Measurements from ENCODE around the gene APOM.

Gene APOM

DNA sequence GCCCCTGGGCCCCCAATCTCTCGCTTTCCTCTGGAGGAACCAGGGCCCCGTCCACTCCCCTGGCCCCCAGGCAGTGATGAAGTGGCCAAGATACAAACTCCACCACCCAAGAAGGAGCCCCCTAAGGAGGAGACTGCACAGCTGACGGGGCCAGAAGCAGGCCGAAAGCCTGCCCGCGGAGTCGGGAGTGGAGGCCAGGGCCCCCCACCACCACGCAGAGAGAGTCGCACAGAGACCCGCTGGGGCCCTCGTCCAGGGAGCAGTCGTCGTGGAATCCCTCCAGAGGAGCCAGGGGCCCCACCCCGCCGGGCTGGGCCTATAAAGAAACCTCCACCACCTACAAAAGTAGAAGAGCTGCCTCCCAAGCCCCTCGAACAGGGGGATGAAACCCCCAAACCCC is 24.5 kb upstream of the APOM start:
- no peak for DNase-seq (ENCODE audit: low read depth in 2 of 2)

DNA sequence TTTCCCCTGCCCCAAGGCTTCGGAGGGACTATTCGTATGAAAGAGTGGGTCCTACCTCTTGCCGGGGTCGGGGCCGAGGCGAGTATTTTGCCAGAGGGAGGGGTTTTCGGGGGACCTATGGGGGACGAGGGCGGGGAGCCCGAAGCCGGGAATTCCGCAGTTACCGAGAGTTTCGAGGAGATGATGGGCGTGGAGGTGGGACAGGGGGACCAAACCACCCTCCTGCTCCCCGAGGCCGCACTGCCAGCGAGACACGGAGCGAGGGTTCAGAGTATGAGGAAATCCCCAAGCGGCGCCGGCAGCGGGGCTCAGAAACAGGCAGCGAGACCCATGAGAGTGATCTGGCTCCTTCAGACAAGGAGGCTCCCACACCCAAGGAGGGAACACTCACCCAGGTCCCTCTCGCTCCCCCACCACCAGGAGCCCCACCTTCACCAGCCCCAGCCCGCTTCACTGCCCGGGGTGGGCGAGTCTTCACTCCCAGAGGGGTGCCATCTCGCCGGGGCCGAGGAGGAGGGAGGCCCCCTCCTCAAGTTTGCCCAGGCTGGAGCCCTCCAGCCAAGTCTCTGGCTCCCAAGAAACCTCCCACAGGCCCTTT is 23.9 kb upstream of the APOM start:
- DNase-seq (ENCODE audit: low read depth in 2 of 2) = no peak

DNA sequence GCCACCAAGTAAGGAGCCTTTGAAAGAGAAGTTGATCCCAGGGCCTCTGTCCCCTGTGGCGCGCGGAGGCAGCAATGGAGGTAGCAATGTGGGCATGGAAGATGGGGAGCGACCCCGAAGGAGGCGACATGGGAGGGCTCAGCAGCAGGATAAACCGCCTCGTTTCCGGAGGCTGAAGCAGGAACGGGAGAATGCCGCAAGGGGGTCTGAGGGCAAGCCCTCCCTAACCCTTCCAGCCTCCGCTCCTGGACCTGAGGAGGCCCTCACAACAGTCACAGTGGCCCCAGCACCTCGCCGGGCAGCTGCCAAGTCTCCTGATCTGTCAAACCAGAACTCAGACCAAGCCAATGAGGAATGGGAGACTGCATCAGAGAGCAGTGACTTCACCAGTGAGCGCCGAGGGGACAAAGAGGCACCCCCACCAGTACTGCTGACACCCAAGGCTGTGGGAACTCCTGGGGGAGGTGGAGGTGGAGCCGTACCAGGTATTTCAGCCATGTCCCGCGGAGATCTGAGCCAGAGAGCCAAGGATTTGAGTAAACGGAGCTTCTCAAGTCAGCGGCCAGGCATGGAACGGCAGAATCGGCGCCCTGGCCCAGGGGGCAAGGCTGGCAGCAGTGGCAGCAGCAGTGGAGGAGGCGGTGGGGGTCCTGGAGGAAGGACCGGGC is 23.3 kb upstream of the APOM start:
- no peak for DNase-seq (ENCODE audit: low read depth in 2 of 2)

DNA sequence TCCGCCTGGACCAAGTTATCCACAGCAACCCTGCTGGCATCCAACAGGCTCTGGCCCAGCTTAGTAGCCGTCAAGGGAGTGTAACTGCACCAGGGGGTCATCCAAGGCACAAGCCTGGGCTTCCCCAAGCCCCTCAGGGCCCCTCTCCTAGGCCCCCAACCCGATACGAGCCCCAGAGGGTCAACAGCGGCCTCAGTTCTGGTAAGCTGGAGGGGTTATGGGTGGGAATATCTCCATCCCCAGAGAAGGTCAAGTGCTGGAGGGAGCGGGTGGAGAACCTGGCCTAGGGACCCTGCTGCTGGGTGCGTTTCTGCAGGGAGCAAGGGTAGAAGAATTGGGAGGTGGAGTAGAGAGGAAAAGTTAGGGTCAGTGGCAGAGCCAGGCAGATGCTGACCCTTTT is 22.2 kb upstream of the APOM start:
- DNase-seq (ENCODE audit: low read depth in 2 of 2) = no peak

GRCh38 chr6:31634131-31634530 is 21.6 kb upstream of the APOM start:
- no peak for DNase-seq (ENCODE audit: low read depth in 2 of 2)

- DNase-seq (ENCODE audit: low read depth in 2 of 2) = no peak
Observed at GRCh38 chr6:31634969-31635575, 20.6 kb upstream of the APOM start.

GRCh38 chr6:31636698-31637596 is 18.7 kb upstream of the APOM start:
- no peak for DNase-seq (ENCODE audit: low read depth in 2 of 2)

DNA sequence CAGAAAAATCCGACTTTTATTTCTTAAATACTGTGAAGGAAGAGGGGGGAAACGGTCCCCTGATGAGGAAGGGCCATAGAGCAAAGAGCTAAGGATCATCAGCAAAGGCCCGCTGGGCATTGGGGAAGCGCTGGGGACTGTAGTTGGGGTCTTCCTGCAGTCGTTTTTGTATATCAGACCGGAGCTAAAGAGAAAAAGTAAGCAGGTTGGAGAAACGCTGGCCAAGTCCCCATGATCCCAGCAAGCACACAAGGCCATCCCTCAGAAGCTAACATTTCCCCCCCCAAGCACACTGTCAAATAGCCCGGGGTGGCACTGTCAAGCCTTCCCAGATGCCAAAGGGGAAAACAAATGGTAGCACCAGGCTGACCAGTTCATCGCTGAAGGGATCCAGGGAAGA is 16.7 kb upstream of the APOM start:
- DNase-seq (ENCODE audit: low read depth in 2 of 2) = no peak

DNA sequence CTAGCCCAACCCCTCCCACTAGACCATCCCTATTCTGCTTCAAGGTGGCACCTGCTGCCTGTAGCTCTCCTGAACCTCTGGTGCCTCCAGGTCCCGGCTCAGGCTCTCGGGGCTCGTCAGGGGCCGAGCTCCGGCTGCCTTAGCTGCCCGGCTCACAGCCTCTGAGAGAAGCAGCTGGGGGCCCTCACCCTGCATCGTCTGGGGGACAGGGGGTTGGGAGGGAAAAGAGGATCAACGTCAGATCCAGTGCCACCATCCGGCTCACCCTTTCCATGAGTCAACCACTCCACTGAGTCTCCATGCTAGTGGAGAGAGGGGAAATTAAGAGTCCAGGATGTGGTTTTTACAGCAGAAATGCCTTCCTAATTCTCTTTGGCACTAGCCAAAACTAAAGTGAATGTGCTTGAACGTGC is 16.2 kb upstream of the APOM start:
- DNase-seq (ENCODE audit: low read depth in 2 of 2) = no peak

- no peak for DNase-seq (ENCODE audit: low read depth in 2 of 2)
Observed at GRCh38 chr6:31640612-31641011, 15.1 kb upstream of the APOM start.

GRCh38 chr6:31641370-31641769 is 14.3 kb upstream of the APOM start:
- DNase-seq (ENCODE audit: low read depth in 2 of 2) = no peak

GRCh38 chr6:31642798-31643570 is 12.7 kb upstream of the APOM start:
- DNase-seq (ENCODE audit: low read depth in 2 of 2) = no peak

GRCh38 chr6:31643818-31644454 is 11.8 kb upstream of the APOM start:
- no peak for DNase-seq (ENCODE audit: low read depth in 2 of 2)

- no peak for DNase-seq (ENCODE audit: low read depth in 2 of 2)
Observed at GRCh38 chr6:31645325-31645724, 10.4 kb upstream of the APOM start.

- DNase-seq (ENCODE audit: low read depth in 2 of 2) = no peak
Observed at GRCh38 chr6:31651602-31652191, 4.0 kb upstream of the APOM start.

DNA sequence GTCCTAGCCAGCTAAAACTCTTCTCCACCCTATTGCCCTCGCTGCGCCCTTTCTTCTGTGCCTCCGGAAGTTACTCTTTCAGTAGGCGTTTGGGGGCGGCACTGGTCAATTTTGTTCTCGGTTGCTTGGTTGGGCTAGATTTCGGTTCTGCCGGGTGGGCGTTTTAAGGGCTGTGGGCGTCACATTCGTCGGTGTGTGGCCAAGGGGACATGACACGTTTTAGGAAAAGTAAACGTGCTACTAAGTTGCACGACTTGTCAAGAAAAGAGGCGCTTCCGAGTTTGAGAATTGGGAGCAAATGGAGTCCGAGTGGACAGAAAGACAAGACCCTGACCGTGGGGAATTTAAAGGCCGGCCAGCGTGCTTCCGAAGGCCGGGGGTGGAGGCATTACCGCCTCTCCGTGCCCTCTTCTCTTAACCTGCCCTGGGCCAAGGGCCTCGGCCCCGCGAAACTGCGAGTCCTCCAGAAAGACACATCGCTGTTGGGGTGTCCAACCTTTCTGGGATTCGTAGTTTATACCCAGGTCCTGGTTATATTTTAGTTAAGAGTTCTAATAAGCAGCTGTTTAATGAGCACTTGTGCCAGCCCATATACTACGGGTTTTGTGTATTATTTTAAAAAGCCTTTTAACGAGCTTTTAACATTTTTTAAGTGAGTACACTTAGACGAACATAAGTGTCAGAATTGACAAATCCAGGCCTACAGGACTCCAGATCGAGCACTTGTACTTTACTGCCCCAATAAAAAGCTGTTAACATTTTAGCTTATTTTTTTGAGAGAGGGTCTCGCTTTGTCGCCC is 2.6 kb upstream of the APOM start:
- DNase-seq (ENCODE audit: low read depth in 2 of 2) = no peak

DNA sequence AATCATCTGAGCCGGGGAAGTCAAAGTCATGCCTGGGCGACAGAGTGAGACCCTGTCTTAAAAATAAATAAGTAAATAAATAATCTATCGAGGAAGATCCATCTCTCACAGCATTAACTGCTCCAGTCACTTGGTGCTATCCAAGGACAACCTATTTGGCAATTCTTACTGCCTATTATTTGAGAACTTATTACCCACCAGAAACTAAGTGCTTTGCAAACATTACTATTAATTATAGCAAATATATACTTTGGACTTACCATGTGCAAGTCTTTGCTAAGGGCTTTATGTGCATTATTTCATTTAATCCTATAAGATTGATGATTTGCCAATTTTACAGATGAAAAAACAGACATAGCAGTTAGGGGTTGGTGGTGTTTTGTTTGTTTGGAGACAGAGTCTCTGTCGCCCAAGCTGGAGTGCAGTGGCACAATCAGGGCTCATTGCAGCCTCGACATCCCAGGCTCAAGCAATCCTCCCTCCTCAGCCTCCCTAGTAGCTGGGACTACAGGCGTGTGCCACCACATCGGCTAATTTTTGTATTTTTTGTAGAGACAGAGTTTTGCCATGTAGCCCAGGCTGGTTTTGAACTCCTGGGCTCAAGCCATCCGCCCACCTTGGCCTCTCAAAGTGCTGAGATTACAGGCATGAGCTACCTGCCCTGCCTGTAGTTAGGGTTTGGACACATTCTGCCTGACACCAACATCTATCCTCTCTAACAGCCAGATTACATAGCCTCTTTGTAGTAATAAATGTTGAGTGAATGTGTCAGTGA is 933 bp upstream of the APOM start:
- no peak for DNase-seq (ENCODE audit: low read depth in 2 of 2)

DNA sequence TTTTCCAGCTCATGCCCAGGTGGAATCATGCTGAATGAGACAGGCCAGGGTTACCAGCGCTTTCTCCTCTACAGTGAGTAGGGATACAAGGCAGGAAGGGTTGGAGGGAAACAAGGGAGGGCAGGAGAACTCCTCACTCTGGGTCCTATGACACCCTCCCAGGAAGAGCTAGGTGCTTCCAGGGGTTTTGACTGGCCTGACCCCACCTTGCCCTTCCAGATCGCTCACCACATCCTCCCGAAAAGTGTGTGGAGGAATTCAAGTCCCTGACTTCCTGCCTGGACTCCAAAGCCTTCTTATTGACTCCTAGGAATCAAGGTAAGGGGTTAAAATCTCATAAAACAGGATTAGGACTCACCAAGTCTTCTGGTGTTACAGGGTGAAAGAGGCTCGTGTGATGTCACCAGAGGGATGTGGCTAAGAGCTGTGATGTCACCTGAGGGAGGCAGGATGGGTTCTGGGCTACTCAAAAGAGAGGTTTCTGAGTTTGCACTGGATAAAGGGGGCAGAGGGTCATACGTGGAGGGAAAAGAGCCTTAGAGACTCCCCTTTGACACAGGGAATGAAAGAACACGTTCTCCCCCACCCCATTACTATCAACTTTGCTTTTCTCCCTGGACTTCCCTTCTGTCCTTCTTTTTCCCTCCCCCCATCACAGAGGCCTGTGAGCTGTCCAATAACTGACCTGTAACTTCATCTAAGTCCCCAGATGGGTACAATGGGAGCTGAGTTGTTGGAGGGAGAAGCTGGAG is 1.9 kb downstream of the APOM start:
- DNase-seq (ENCODE audit: low read depth in 2 of 2) = no peak
